Neural progenitor cell (in vitro differentiated cells): Measurements from ENCODE around the gene KLHL17. TPM values are rescaled to one million over a fixed set of nuclear protein-coding genes. Genes with fewer than 3 reads are reported as not detected.

Experiments
- DNase-seq: peaks from one replicate; pipeline ENCODE4 v3.0.0-alpha.2; 2016; ENCODE audit warnings: low spot score
- H2AFZ ChIP-seq: fragments of 200-600 bp; sonication (generic); replicated peaks from 2 replicates; pipeline ENCODE4 v1.6.1; 2016; ENCODE audit warnings: antibody characterized with exemption
- H3F3A ChIP-seq: fragments of 200-600 bp; sonication (generic); 2 replicates; pipeline ENCODE4 v1.6.1; 2016; ENCODE audit warnings: antibody characterized with exemption, low read depth
- H3K27ac ChIP-seq: fragments of 200-600 bp; sonication (generic); 2 replicates; pipeline ENCODE4 v1.5.1; 2016; ENCODE audit warnings: mild to moderate bottlenecking
- H3K27me3 ChIP-seq: fragments of 200-600 bp; sonication (generic); 2 replicates; pipeline ENCODE4 v1.6.1; 2016; ENCODE audit warnings: mild to moderate bottlenecking, moderate library complexity
- H3K36me3 ChIP-seq: fragments of 200-600 bp; sonication (generic); 2 replicates; pipeline ENCODE4 v1.5.1; 2016
- H3K4me1 ChIP-seq: fragments of 200-600 bp; sonication (generic); 2 replicates; pipeline ENCODE4 v1.6.1; 2016; ENCODE audit warnings: mixed run types
- H3K4me2 ChIP-seq: fragments of 200-600 bp; sonication (generic); 2 replicates; pipeline ENCODE4 v1.6.1; 2016
- H3K4me3 ChIP-seq: fragments of 200-600 bp; sonication (generic); 2 replicates; pipeline ENCODE4 v1.5.1; 2016
- H3K79me2 ChIP-seq: fragments of 200-600 bp; sonication (generic); 2 replicates; pipeline ENCODE4 v1.6.1; 2016; ENCODE audit warnings: low read depth
- H3K9ac ChIP-seq: fragments of 200-600 bp; sonication (generic); 2 replicates; pipeline ENCODE4 v1.6.1; 2016
- H3K9me3 ChIP-seq: fragments of 200-600 bp; sonication (generic); 2 replicates; pipeline ENCODE4 v1.5.1; 2016; ENCODE audit warnings: low read depth
- H4K20me1 ChIP-seq: fragments of 200-600 bp; sonication (generic); 2 replicates; pipeline ENCODE4 v1.6.1; 2016; ENCODE audit warnings: low read depth
- H3K27ac Mint-ChIP-seq: 3 replicates; pipeline ENCODE4 v1.8.0; 2021; ENCODE audit warnings: mixed read lengths
- H3K27me3 Mint-ChIP-seq: 2 replicates; pipeline ENCODE4 v1.8.0; 2022; ENCODE audit warnings: low read depth, mild to moderate bottlenecking, inconsistent platforms, moderate library complexity, mixed read lengths; ENCODE audit not compliant: insufficient read depth
- H3K36me3 Mint-ChIP-seq: 3 replicates; pipeline ENCODE4 v1.8.0; 2021; ENCODE audit warnings: mixed read lengths
- H3K4me1 Mint-ChIP-seq: 3 replicates; pipeline ENCODE4 v1.8.0; 2021; ENCODE audit warnings: mixed read lengths
- H3K4me3 Mint-ChIP-seq: 3 replicates; pipeline ENCODE4 v1.8.0; 2021; ENCODE audit warnings: mild to moderate bottlenecking, moderate library complexity, mixed read lengths
- H3K9me3 Mint-ChIP-seq: 3 replicates; pipeline ENCODE4 v1.8.0; 2020; ENCODE audit warnings: mixed read lengths
- CTCF ChIP-seq: fragments of 200-600 bp; sonication (generic); IDR thresholded peaks from 2 replicates; pipeline ENCODE4 v1.5.1; 2017; ENCODE audit warnings: antibody characterized with exemption, mild to moderate bottlenecking
- EZH2 ChIP-seq: fragments of 200-600 bp; sonication (generic); IDR thresholded peaks from 2 replicates; pipeline ENCODE4 v1.6.1; 2017; ENCODE audit warnings: antibody characterized with exemption, mild to moderate bottlenecking, moderate library complexity
- EZH2phosphoT487 ChIP-seq: fragments of 200-600 bp; sonication (generic); IDR thresholded peaks from 2 replicates; pipeline ENCODE4 v1.6.1; 2017; ENCODE audit warnings: antibody characterized with exemption
- total RNA-seq: library from RNA; depleted of rRNA; stranded (reverse); fragments of >200 nt; gene quantifications from 2 replicates; pipeline ENCODE4 v1.2.3, GENCODE V29; 2015; ENCODE audit warnings: low replicate concordance

Gene KLHL17
- total RNA-seq, 1 donor from 2014 or later, result 10.7 TPM

GRCh38 chr1:964691-965525, 4.5 kb downstream of the KLHL17 start:
- Mint-ChIP-seq H3K36me3 (peaks cover 4% of the 10 kb centered on the region), H3K4me3 (peak overlapping the region; percentile 50), H3K27me3 (peaks cover 43% of the 10 kb centered on the region), H3K9me3 (peaks cover 2% of the 10 kb centered on the region), H3K4me1 (no peaks in the 10 kb centered on the region), H3K27ac (no peak overlapping the region)
- Histone ChIP-seq H3K9ac (no peak overlapping the region), H3K4me3 (no peak overlapping the region), H3F3A (peaks cover 13% of the 10 kb centered on the region), H3K36me3 (no peaks in the 10 kb centered on the region), H3K4me1 (peaks cover 5% of the 10 kb centered on the region), H4K20me1 (peaks cover 45% of the 10 kb centered on the region), H3K79me2 (no peaks in the 10 kb centered on the region), H3K27me3 (peaks cover 74% of the 10 kb centered on the region), H3K4me2 (no peak overlapping the region), H3K27ac (no peak overlapping the region), H2AFZ (no peak overlapping the region), H3K9me3 (no peaks in the 10 kb centered on the region)
- no peak for DNase-seq
- TF ChIP-seq CTCF, result no peak
- TF ChIP-seq EZH2phosphoT487, result no peak
- TF ChIP-seq EZH2, result no peak

- peaks cover 45% of the 10 kb centered on the region for H4K20me1 ChIP-seq
- no peak overlapping the region for H3K9ac ChIP-seq
- H3K4me2 ChIP-seq, result no peak overlapping the region
- peaks cover 13% of the 10 kb centered on the region for H3F3A ChIP-seq
- H3K27ac Mint-ChIP-seq, result no peak overlapping the region
- peaks cover 74% of the 10 kb centered on the region for H3K27me3 ChIP-seq
- no peak overlapping the region for H2AFZ ChIP-seq
- H3K4me1 ChIP-seq, result peaks cover 5% of the 10 kb centered on the region
- H3K9me3 ChIP-seq, result no peaks in the 10 kb centered on the region
- H3K36me3 ChIP-seq, result no peaks in the 10 kb centered on the region
- H3K36me3 Mint-ChIP-seq, result peaks cover 4% of the 10 kb centered on the region
- TF ChIP-seq EZH2, result no peak
- TF ChIP-seq EZH2phosphoT487, result no peak
- no peak for TF ChIP-seq CTCF
- no peak for DNase-seq
- no peak overlapping the region for H3K4me3 ChIP-seq
- H3K9me3 Mint-ChIP-seq, result peaks cover 2% of the 10 kb centered on the region
- no peaks in the 10 kb centered on the region for H3K4me1 Mint-ChIP-seq
- no peak overlapping the region for H3K27ac ChIP-seq
- peaks cover 41% of the 10 kb centered on the region for H3K27me3 Mint-ChIP-seq
- no peak overlapping the region for H3K4me3 Mint-ChIP-seq
- H3K79me2 ChIP-seq, result no peaks in the 10 kb centered on the region
Observed at GRCh38 chr1:965526-966134, 5.2 kb downstream of the KLHL17 start.

GRCh38 chr1:966135-966703, 5.8 kb downstream of the KLHL17 start, which contains the start of gene PLEKHN1:
Gene PLEKHN1 (plus strand): TSS chr1:966482. CDS start chr1:966532, 50 bp downstream.
- peaks cover 45% of the 10 kb centered on the region for H4K20me1 ChIP-seq
- peak within 1 kb of the TSS; percentile 62 for H3K4me3 ChIP-seq
- Mint-ChIP-seq H3K4me1 (no peaks in the 10 kb centered on the region), H3K4me3 (peak within 1 kb of the TSS; percentile 35), H3K36me3 (peaks cover 4% of the 10 kb centered on the region), H3K27me3 (peaks cover 41% of the 10 kb centered on the region), H3K9me3 (peaks cover 2% of the 10 kb centered on the region), H3K27ac (no peak within 1 kb of the TSS)
- H3F3A ChIP-seq, result peaks cover 13% of the 10 kb centered on the region
- DNase-seq, result no peak
- H3K4me1 ChIP-seq, result peaks cover 5% of the 10 kb centered on the region
- TF ChIP-seq EZH2, result no peak
- no peak for TF ChIP-seq CTCF
- no peak for TF ChIP-seq EZH2phosphoT487
- no peaks in the 10 kb centered on the region for H3K79me2 ChIP-seq
- no peak within 1 kb of the TSS for H3K27ac ChIP-seq
- no peaks in the 10 kb centered on the region for H3K9me3 ChIP-seq
- H3K4me2 ChIP-seq, result peak within 1 kb of the TSS; percentile 97
- no peaks in the 10 kb centered on the region for H3K36me3 ChIP-seq
- peaks cover 74% of the 10 kb centered on the region for H3K27me3 ChIP-seq
- H3K9ac ChIP-seq, result no peak within 1 kb of the TSS
- peak within 1 kb of the TSS; percentile 81 for H2AFZ ChIP-seq
